A673 (cell line): Measurements from ENCODE around the gene SNX10. TPM values are rescaled to one million over a fixed set of nuclear protein-coding genes. Genes with fewer than 3 reads are reported as not detected.

Experiments
- BruUV-seq: library from RNA; stranded (reverse); fragments of 400-500 nt; replicated peaks from 2 replicates; lab custom pipeline; 2021; lab: Mats Ljungman, UMichigan
- CTCF ChIA-PET: fragments of 300-600 bp; sonication (Branson Sonifier 250); formaldehyde crosslinking; loops from one replicate; lab custom pipeline; 2022; ENCODE audit warnings: antibody characterized with exemption; lab: Charles Lee
- POLR2A ChIA-PET: fragments of 300-600 bp; sonication (Branson Sonifier 250); formaldehyde crosslinking; loops from one replicate; lab custom pipeline; 2022; ENCODE audit warnings: antibody characterized with exemption; ENCODE audit not compliant: low non-redundant PET; lab: Charles Lee
- DNase-seq: peaks from one replicate; pipeline ENCODE4 v3.0.0-alpha.2; 2015; ENCODE audit warnings: low spot score
- H3K27ac ChIP-seq: fragments of 200-600 bp; sonication (generic); 2 replicates; pipeline ENCODE4 v1.5.1; 2016; ENCODE audit warnings: mixed run types, low read depth, mild to moderate bottlenecking, mixed read lengths, antibody characterized with exemption, low read length; ENCODE audit not compliant: poor library complexity, severe bottlenecking
- H3K27me3 ChIP-seq: fragments of 200-600 bp; sonication (generic); replicated peaks from 2 replicates; pipeline ENCODE4 v1.6.1; 2017; ENCODE audit warnings: mixed run types, low read depth, mild to moderate bottlenecking, mixed read lengths, antibody characterized with exemption, low read length; ENCODE audit not compliant: insufficient read depth, poor library complexity
- H3K36me3 ChIP-seq: fragments of 200-600 bp; sonication (generic); 2 replicates; pipeline ENCODE4 v1.6.1; 2016; ENCODE audit warnings: mixed run types, mild to moderate bottlenecking, mixed read lengths, antibody characterized with exemption, low read length; ENCODE audit not compliant: insufficient read depth, poor library complexity, severe bottlenecking
- H3K4me1 ChIP-seq: fragments of 200-600 bp; sonication (generic); 2 replicates; pipeline ENCODE4 v1.6.1; 2017; ENCODE audit warnings: mixed run types, mild to moderate bottlenecking, mixed read lengths, antibody characterized with exemption, low read length; ENCODE audit not compliant: insufficient read depth, poor library complexity, severe bottlenecking
- H3K4me3 ChIP-seq: fragments of 200-600 bp; sonication (generic); 2 replicates; pipeline ENCODE4 v1.5.1; 2016; ENCODE audit warnings: low read depth, mixed run types, mild to moderate bottlenecking, mixed read lengths, low read length; ENCODE audit not compliant: poor library complexity, severe bottlenecking
- H3K9me3 ChIP-seq: fragments of 200-600 bp; sonication (generic); 2 replicates; pipeline ENCODE4 v1.6.1; 2016; ENCODE audit warnings: mixed run types, low read depth, mild to moderate bottlenecking, mixed read lengths, antibody characterized with exemption, low read length; ENCODE audit not compliant: poor library complexity, severe bottlenecking
- EZH2 ChIP-seq: fragments of 200-600 bp; sonication (generic); IDR thresholded peaks from 2 replicates; pipeline ENCODE4 v1.6.1; 2017; ENCODE audit warnings: borderline replicate concordance, low read depth, mild to moderate bottlenecking, mixed read lengths, antibody characterized with exemption, low read length; ENCODE audit not compliant: poor library complexity, severe bottlenecking
- intact Hi-C: fragments of 100-400 bp; cut with micrococcal nuclease; formaldehyde crosslinking; loops from one replicate; pipeline ENCODE4 v1.10.0; 2022; ENCODE audit not compliant: unreplicated experiment
- total RNA-seq: library from RNA; stranded (reverse); gene quantifications from 2 replicates; pipeline ENCODE4 v1.2.3, GENCODE V29; 2021
- TF ChIP-seq, protein P1 (sequence below): fragments of 300-800, 200-600 bp; sonication (generic); conservative IDR thresholded peaks from 2 replicates; pipeline ENCODE4 v1.5.1; 2017; ENCODE audit warnings: low read depth, mild to moderate bottlenecking, antibody characterized with exemption, low read length, moderate library complexity, mixed read lengths

The SNX10 gene
- total RNA-seq, 1 experiment from 2014 or later, result 1.1 TPM

DNA sequence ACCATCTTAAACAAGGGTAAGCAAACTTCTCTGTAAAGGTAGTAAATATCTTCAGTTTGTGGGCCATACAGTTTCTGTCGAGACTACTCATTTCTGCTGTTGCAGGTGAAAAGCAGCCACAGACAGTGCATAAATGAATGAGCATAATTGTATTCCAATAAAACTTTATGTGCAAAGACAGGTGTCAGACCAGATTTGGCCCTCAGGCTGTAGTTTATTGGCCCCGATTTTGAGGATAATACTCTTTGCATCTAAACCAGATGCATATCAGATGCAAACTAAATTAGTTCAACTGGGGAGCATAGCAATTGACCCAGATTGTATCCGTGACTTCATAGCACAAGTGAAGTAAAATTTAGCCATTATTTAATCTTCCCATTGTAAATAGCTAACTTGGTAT lies 70.0 kb downstream of the SNX10 start:
- DNase-seq, result no peak
- ChIA-PET POLR2A (interaction anchor here (1.0 kb wide), 1 partner anchor 73 kb away, joined by 7 read pairs; no protein-coding TSS in a partner anchor), CTCF (interaction anchor here (1.2 kb wide), 1 partner anchor 469 kb away, joined by 3 read pairs; no protein-coding TSS in a partner anchor)
- H3K27me3 ChIP-seq, result no peaks in the 10 kb centered on the region
- no peak overlapping the region for H3K27ac ChIP-seq
- BruUV-seq, result no TSS peak
- no peak overlapping the region for H3K4me3 ChIP-seq
- TF ChIP-seq, protein P1, sequence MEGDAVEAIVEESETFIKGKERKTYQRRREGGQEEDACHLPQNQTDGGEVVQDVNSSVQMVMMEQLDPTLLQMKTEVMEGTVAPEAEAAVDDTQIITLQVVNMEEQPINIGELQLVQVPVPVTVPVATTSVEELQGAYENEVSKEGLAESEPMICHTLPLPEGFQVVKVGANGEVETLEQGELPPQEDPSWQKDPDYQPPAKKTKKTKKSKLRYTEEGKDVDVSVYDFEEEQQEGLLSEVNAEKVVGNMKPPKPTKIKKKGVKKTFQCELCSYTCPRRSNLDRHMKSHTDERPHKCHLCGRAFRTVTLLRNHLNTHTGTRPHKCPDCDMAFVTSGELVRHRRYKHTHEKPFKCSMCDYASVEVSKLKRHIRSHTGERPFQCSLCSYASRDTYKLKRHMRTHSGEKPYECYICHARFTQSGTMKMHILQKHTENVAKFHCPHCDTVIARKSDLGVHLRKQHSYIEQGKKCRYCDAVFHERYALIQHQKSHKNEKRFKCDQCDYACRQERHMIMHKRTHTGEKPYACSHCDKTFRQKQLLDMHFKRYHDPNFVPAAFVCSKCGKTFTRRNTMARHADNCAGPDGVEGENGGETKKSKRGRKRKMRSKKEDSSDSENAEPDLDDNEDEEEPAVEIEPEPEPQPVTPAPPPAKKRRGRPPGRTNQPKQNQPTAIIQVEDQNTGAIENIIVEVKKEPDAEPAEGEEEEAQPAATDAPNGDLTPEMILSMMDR, result no peak
- TF ChIP-seq EZH2, result no peak
- no peaks in the 10 kb centered on the region for H3K36me3 ChIP-seq
- H3K9me3 ChIP-seq, result no peaks in the 10 kb centered on the region
- intact Hi-C loops, result loop anchor here (10.0 kb wide), 2 partner anchors 507 to 1107 kb away; no protein-coding TSS in a partner anchor
- peaks cover 2% of the 10 kb centered on the region for H3K4me1 ChIP-seq

DNA sequence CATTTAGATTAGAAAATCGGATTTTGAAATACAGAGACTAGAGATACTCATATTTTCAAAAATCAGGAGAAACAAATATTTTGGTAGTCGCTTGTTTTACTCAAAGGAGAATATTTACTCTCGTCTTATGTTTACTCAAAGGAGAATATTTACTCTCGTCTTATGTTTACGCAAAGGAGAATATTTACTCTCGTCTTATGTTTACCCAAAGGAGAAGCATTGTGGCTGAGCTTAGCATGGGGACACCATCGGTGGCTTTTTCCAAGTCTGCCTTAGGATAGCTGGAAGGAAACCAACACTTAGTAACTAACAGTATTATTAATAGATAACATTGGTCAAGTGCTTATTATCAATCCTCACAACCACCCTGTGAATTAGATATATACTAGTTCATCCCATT lies 71.8 kb downstream of the SNX10 start:
- no peak overlapping the region for H3K27ac ChIP-seq
- no peak overlapping the region for H3K4me3 ChIP-seq
- ChIA-PET CTCF (no interaction called here), POLR2A (no interaction called here)
- peaks cover 2% of the 10 kb centered on the region for H3K4me1 ChIP-seq
- BruUV-seq, result no TSS peak
- no peak for TF ChIP-seq EZH2
- TF ChIP-seq, protein P1, result no peak
- intact Hi-C loops, result loop anchor here (10.0 kb wide), 2 partner anchors 509 to 1109 kb away; no protein-coding TSS in a partner anchor
- no peak for DNase-seq
- H3K36me3 ChIP-seq, result no peaks in the 10 kb centered on the region
- H3K9me3 ChIP-seq, result no peaks in the 10 kb centered on the region
- no peaks in the 10 kb centered on the region for H3K27me3 ChIP-seq

DNA sequence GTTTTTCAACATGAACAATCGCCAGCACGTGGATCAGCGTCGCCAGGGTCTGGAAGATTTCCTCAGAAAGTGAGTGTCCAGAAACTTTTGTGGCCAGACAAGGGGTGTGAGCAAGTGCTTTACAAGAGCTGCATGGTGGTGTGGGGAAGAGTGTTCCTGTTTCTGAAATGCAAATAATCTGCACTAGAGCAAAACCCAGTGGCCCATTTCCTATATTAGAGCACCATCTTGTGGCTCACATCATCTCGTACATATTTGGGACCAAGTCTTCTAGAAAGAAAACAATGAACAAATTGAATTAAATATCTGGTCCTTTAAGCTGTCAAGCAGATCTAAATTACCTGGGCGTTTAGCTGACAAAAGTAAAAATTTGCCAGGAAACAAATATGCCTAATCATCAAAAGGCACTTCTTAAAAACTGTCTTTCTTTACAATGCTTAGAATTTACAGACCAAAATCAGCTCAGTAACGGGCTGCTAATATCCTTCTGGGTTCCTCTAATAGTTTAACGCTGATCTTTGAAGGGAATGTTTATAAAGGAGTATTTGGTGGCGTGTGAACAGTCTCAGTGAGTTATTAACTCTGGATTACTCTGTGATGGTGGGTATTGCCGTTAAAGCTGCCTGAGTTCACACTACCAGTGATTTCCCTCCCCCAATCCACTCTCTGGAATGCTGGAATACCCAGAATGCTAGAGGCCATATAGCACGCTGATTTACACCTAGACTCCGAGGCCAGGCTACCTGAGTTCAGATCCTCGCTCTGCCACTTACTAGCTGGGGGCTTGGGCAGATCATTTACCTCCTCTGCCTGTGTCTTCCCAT lies 73.6 kb downstream of the SNX10 start:
- H3K9me3 ChIP-seq, result no peaks in the 10 kb centered on the region
- H3K4me3 ChIP-seq, result no peak overlapping the region
- DNase-seq, result peak; percentile 81
- no TSS peak for BruUV-seq
- H3K4me1 ChIP-seq, result peaks cover 2% of the 10 kb centered on the region
- POLR2A ChIA-PET, result interaction anchor here (0.6 kb wide), 1 partner anchor 9 kb away, joined by 3 read pairs; no protein-coding TSS in a partner anchor
- intact Hi-C loops, result loop anchor here (1.0 to 10.0 kb wide), 6 partner anchors 272 to 1110 kb away; no protein-coding TSS in a partner anchor
- H3K27ac ChIP-seq, result no peak overlapping the region
- peaks cover 10% of the 10 kb centered on the region for H3K27me3 ChIP-seq
- TF ChIP-seq, protein P1, result peak; percentile 72
- TF ChIP-seq EZH2, result no peak
- H3K36me3 ChIP-seq, result no peaks in the 10 kb centered on the region
- CTCF ChIA-PET, result interaction anchor here (0.9 to 1.8 kb wide), 6 partner anchors 274 to 511 kb away, joined by 3 to 12 read pairs (median 6); no protein-coding TSS in a partner anchor
